ENCODE measurements around the gene BTAF1.

BTAF1 gene

GRCh38 chr10:92076722-92077121, 153.2 kb downstream of the BTAF1 start:
- Histone ChIP-seq H3K36me3 (ENCODE audit: low read depth) (0 out of 2 replicates have a peak, but pooled peaks cover 4% of the 10 kb centered on the region), H3K9me3 (ENCODE audit: severe bottlenecking) (no peaks in the 10 kb centered on the region), H3K4me3 (ENCODE audit: severe bottlenecking) (no peak overlapping the region), H3K4me1 (ENCODE audit: insufficient read depth, poor library complexity, severe bottlenecking) (no peaks in the 10 kb centered on the region), H3K27me3 (ENCODE audit: insufficient read depth, poor library complexity, severe bottlenecking) (no peaks in the 10 kb centered on the region), H3K27ac (ENCODE audit: poor library complexity, severe bottlenecking) (no peak overlapping the region)
- DNase-seq (ENCODE audit: low spot score) = no peak
- TF ChIP-seq CTCF (IDR thresholded peaks at IDR 0.05; ENCODE audit: poor library complexity, severe bottlenecking) = no peak
- ATAC-seq (ENCODE audit: low read depth) = no peak

GRCh38 chr10:92079003-92079402, 155.4 kb downstream of the BTAF1 start:
- H3K27me3 ChIP-seq (ENCODE audit: insufficient read depth, poor library complexity, severe bottlenecking) = no peaks in the 10 kb centered on the region
- H3K27ac ChIP-seq (ENCODE audit: poor library complexity, severe bottlenecking) = no peak overlapping the region
- H3K36me3 ChIP-seq (ENCODE audit: low read depth) = 0 out of 2 replicates have a peak, but pooled peaks cover 4% of the 10 kb centered on the region
- H3K9me3 ChIP-seq (ENCODE audit: severe bottlenecking) = no peaks in the 10 kb centered on the region
- no peaks in the 10 kb centered on the region for H3K4me1 ChIP-seq (ENCODE audit: insufficient read depth, poor library complexity, severe bottlenecking)
- no peak overlapping the region for H3K4me3 ChIP-seq (ENCODE audit: severe bottlenecking)
- DNase-seq (ENCODE audit: low spot score) (no peak), ATAC-seq (ENCODE audit: low read depth) (peak; percentile 42; the same call in 2 of the 3 replicates)
- no peak for TF ChIP-seq CTCF (IDR thresholded peaks at IDR 0.05; ENCODE audit: poor library complexity, severe bottlenecking)
